ENCODE data around the gene ETNK2. TPM values are rescaled to one million over a fixed set of nuclear protein-coding genes. Genes with fewer than 3 reads are reported as not detected.

ETNK2 gene
- total RNA-seq, 1 donor from 2014 or later, result 5.3 TPM

- Histone ChIP-seq H3K4me3 (no peak overlapping the region), H3K79me2 (ENCODE audit: low read depth) (no peaks in the 10 kb centered on the region), H3K4me1 (peaks cover 16% of the 10 kb centered on the region), H3K27ac (no peak overlapping the region), H3F3A (ENCODE audit: low read depth) (peaks cover 11% of the 10 kb centered on the region), H3K4me2 (no peak overlapping the region), H2AFZ (replicated peaks) (no peak overlapping the region), H3K36me3 (no peaks in the 10 kb centered on the region), H3K9ac (no peak overlapping the region), H4K20me1 (ENCODE audit: low read depth) (no peaks in the 10 kb centered on the region), H3K9me3 (ENCODE audit: low read depth) (no peaks in the 10 kb centered on the region), H3K27me3 (peaks cover 63% of the 10 kb centered on the region)
- H3K27ac Mint-ChIP-seq, result no peak overlapping the region
- peaks cover 34% of the 10 kb centered on the region for H3K27me3 Mint-ChIP-seq (ENCODE audit: insufficient read depth, low read depth)
- no peaks in the 10 kb centered on the region for H3K9me3 Mint-ChIP-seq
- TF ChIP-seq EZH2phosphoT487 (IDR thresholded peaks at IDR 0.05), result no peak
- TF ChIP-seq EZH2 (IDR thresholded peaks at IDR 0.05), result no peak
- no peak for TF ChIP-seq CTCF (IDR thresholded peaks at IDR 0.05)
- no peak overlapping the region for H3K4me3 Mint-ChIP-seq
- peaks cover 17% of the 10 kb centered on the region for H3K4me1 Mint-ChIP-seq
- no peaks in the 10 kb centered on the region for H3K36me3 Mint-ChIP-seq
- no peak for DNase-seq (ENCODE audit: low spot score)
Measured at GRCh38 chr1:204192046-204192445, 40.2 kb upstream of the ETNK2 start.

- H3K27me3 Mint-ChIP-seq (ENCODE audit: insufficient read depth, low read depth), result peaks cover 35% of the 10 kb centered on the region
- no peak for DNase-seq (ENCODE audit: low spot score)
- Histone ChIP-seq H3K36me3 (no peaks in the 10 kb centered on the region), H4K20me1 (ENCODE audit: low read depth) (no peaks in the 10 kb centered on the region), H3K4me3 (no peak overlapping the region), H3K4me2 (no peak overlapping the region), H3K9ac (no peak overlapping the region), H3K27me3 (peaks cover 69% of the 10 kb centered on the region), H3F3A (ENCODE audit: low read depth) (peaks cover 11% of the 10 kb centered on the region), H3K79me2 (ENCODE audit: low read depth) (no peaks in the 10 kb centered on the region), H3K4me1 (peaks cover 16% of the 10 kb centered on the region), H2AFZ (replicated peaks) (no peak overlapping the region), H3K27ac (no peak overlapping the region), H3K9me3 (ENCODE audit: low read depth) (no peaks in the 10 kb centered on the region)
- no peaks in the 10 kb centered on the region for H3K36me3 Mint-ChIP-seq
- H3K4me3 Mint-ChIP-seq, result no peak overlapping the region
- H3K27ac Mint-ChIP-seq, result no peak overlapping the region
- TF ChIP-seq EZH2 (IDR thresholded peaks at IDR 0.05) (no peak), CTCF (IDR thresholded peaks at IDR 0.05) (no peak), EZH2phosphoT487 (IDR thresholded peaks at IDR 0.05) (no peak)
- H3K4me1 Mint-ChIP-seq, result peaks cover 17% of the 10 kb centered on the region
- no peaks in the 10 kb centered on the region for H3K9me3 Mint-ChIP-seq
Measured at GRCh38 chr1:204191456-204191855, 39.6 kb upstream of the ETNK2 start.

GRCh38 chr1:204190212-204191211, 38.7 kb upstream of the ETNK2 start:
- H3K4me1 Mint-ChIP-seq, result peaks cover 17% of the 10 kb centered on the region
- no peak overlapping the region for H2AFZ ChIP-seq (replicated peaks)
- DNase-seq (ENCODE audit: low spot score), result peak; percentile 33
- peaks cover 16% of the 10 kb centered on the region for H3K4me1 ChIP-seq
- peaks cover 9% of the 10 kb centered on the region for H3F3A ChIP-seq (ENCODE audit: low read depth)
- H3K36me3 ChIP-seq, result no peaks in the 10 kb centered on the region
- H3K27ac ChIP-seq, result no peak overlapping the region
- TF ChIP-seq CTCF (IDR thresholded peaks at IDR 0.05) (no peak), EZH2 (IDR thresholded peaks at IDR 0.05) (peak; percentile 45), EZH2phosphoT487 (IDR thresholded peaks at IDR 0.05) (peak; percentile 66)
- H4K20me1 ChIP-seq (ENCODE audit: low read depth), result no peaks in the 10 kb centered on the region
- peaks cover 74% of the 10 kb centered on the region for H3K27me3 ChIP-seq
- H3K79me2 ChIP-seq (ENCODE audit: low read depth), result no peaks in the 10 kb centered on the region
- H3K9ac ChIP-seq, result no peak overlapping the region
- H3K4me3 Mint-ChIP-seq, result peak overlapping the region; percentile 61
- H3K4me3 ChIP-seq, result peak overlapping the region; percentile 31
- no peaks in the 10 kb centered on the region for H3K9me3 Mint-ChIP-seq
- H3K27ac Mint-ChIP-seq, result no peak overlapping the region
- peak overlapping the region; percentile 71 for H3K4me2 ChIP-seq
- H3K9me3 ChIP-seq (ENCODE audit: low read depth), result no peaks in the 10 kb centered on the region
- peaks cover 33% of the 10 kb centered on the region for H3K27me3 Mint-ChIP-seq (ENCODE audit: insufficient read depth, low read depth)
- H3K36me3 Mint-ChIP-seq, result no peaks in the 10 kb centered on the region

Measured in neural progenitor cell (in vitro differentiated cells).